ENCODE results near the gene DCLK3. TPM values are rescaled to one million over a fixed set of nuclear protein-coding genes. Genes with fewer than 3 reads are reported as not detected.

Gene DCLK3
- total and polyA plus RNA-seq, 2 of the 8 experiments (the other 6 are each of a cell fraction or from before 2014, with no cell fraction given): 0.27 to 0.63 TPM

- no peak for TF ChIP-seq NANOG (IDR thresholded peaks at IDR 0.05; ENCODE audit: insufficient read depth, low read depth, low read length, poor library complexity, severe bottlenecking)
- no peak for TF ChIP-seq SIRT6 (IDR thresholded peaks at IDR 0.05; ENCODE audit: low read length)
Observed at GRCh38 chr3:36733162-36733696, 31.1 kb downstream of the DCLK3 start (continued).
